Measurements from ENCODE around the gene NAV2. TPM values are rescaled to one million over a fixed set of nuclear protein-coding genes. Genes with fewer than 3 reads are reported as not detected.
A peak's percentile ranks its signal among the peaks of the same experiment; 100 is the strongest.

The NAV2 gene
- total RNA-seq, 1 experiment from 2014 or later, result 2.1 TPM

DNA sequence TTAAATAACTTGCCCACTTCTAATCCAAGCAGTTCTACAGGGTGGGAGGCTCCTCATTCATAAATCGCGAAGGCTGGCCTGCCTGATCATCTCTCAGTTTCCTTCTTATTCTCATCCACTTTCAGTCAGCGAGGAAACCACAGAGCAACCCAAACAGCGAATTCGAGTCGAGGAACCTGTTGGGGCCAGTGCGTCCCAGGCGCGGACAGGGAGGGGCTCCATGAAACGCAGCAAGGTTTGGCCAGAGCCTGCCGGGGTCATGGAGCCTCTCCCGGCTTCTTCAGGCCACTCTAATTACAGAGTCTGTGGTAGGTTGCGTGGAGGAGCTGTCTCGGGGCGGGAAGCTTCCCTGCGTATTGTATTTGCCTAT is 741 bp upstream of the NAV2 start:
- Histone ChIP-seq H3K27me3 (ENCODE audit: insufficient read depth, low read length) (no peaks in the 10 kb centered on the region), H3K79me2 (ENCODE audit: insufficient read depth, low read length) (no peaks in the 10 kb centered on the region), H3K9me2 (ENCODE audit: insufficient read depth) (no peaks in the 10 kb centered on the region), H3K36me3 (ENCODE audit: control insufficient read depth in 1 of 2, insufficient read depth in 2 of 2, low read length in 2 of 2) (no peaks in the 10 kb centered on the region), H3K9ac (ENCODE audit: low read length) (peak overlapping the region; percentile 63), H3K27ac (ENCODE audit: low read depth, low read length) (peak overlapping the region; percentile 50; the same call in 1 of the 2 replicates), H2AFZ (ENCODE audit: low read depth, low read length, poor library complexity, severe bottlenecking) (peak overlapping the region; percentile 87), H3K9me3 (ENCODE audit: control insufficient read depth in 1 of 2, insufficient read depth in 1 of 2, low read depth in 1 of 2, low read length in 2 of 2) (no peaks in the 10 kb centered on the region), H3K4me2 (ENCODE audit: low read length) (peak overlapping the region; percentile 89), H4K20me1 (ENCODE audit: insufficient read depth) (no peaks in the 10 kb centered on the region), H3K4me1 (ENCODE audit: control insufficient read depth in 1 of 2, insufficient read depth in 2 of 2, low read length in 2 of 2) (peaks cover 8 to 37% of the 10 kb centered on the region in 2 experiments), H3K4me3 (replicated peaks in 1 of 2; ENCODE audit: low read depth in 1 of 2, low read length in 2 of 2) (peak overlapping the region; percentile 45 to 61)
- ChIA-PET CTCF (no interaction called here), POLR2A (interaction anchor here (1.1 kb wide), 1 partner anchor 9 kb away, joined by 3 read pairs; no protein-coding TSS in a partner anchor), RAD21 (ENCODE audit: low non-redundant PET in 1 of 2, low total read pairs in 2 of 2, uncharacterized antibody in 2 of 2, unreplicated experiment in 2 of 2) (no interaction called here)
- DNase-seq (ENCODE audit: low read depth, low spot score) (no peak), ATAC-seq (peak; percentile 18)
- intact Hi-C loops (cut with micrococcal nuclease), result no loop called here
- TF ChIP-seq, protein P1, sequence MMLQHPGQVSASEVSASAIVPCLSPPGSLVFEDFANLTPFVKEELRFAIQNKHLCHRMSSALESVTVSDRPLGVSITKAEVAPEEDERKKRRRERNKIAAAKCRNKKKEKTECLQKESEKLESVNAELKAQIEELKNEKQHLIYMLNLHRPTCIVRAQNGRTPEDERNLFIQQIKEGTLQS (IDR thresholded peaks at IDR 0.05), result no peak
- no peak for TF ChIP-seq ZNF274 (IDR thresholded peaks at IDR 0.05; ENCODE audit: low read depth, low read length)
- no peak for TF ChIP-seq TCF7L2 (IDR thresholded peaks at IDR 0.05; ENCODE audit: borderline replicate concordance, extremely low read depth, insufficient read depth, insufficient read length)
- no peak for TF ChIP-seq SIN3A (IDR thresholded peaks at IDR 0.05; ENCODE audit: low read depth)
- TF ChIP-seq, protein P2, sequence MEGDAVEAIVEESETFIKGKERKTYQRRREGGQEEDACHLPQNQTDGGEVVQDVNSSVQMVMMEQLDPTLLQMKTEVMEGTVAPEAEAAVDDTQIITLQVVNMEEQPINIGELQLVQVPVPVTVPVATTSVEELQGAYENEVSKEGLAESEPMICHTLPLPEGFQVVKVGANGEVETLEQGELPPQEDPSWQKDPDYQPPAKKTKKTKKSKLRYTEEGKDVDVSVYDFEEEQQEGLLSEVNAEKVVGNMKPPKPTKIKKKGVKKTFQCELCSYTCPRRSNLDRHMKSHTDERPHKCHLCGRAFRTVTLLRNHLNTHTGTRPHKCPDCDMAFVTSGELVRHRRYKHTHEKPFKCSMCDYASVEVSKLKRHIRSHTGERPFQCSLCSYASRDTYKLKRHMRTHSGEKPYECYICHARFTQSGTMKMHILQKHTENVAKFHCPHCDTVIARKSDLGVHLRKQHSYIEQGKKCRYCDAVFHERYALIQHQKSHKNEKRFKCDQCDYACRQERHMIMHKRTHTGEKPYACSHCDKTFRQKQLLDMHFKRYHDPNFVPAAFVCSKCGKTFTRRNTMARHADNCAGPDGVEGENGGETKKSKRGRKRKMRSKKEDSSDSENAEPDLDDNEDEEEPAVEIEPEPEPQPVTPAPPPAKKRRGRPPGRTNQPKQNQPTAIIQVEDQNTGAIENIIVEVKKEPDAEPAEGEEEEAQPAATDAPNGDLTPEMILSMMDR (IDR thresholded peaks at IDR 0.05 in 2 of 3, conservative IDR thresholded peaks at IDR 0.05 in 1 of 3; ENCODE audit: borderline replicate concordance in 1 of 3, insufficient read depth in 1 of 3, low read depth in 2 of 3, low read length in 2 of 3), result no peak
- no peak for TF ChIP-seq YY1 (IDR thresholded peaks at IDR 0.05; ENCODE audit: extremely low read depth, insufficient replicate concordance, low read depth, low read length)
- no peak for TF ChIP-seq FOSL1 (IDR thresholded peaks at IDR 0.05; ENCODE audit: low read depth)
- TF ChIP-seq CEBPB (IDR thresholded peaks at IDR 0.05; ENCODE audit: low read depth), result no peak
- no peak for TF ChIP-seq JUND (IDR thresholded peaks at IDR 0.05)
- TF ChIP-seq EZH2phosphoT487 (IDR thresholded peaks at IDR 0.05; ENCODE audit: borderline replicate concordance), result no peak
- TF ChIP-seq SP1 (IDR thresholded peaks at IDR 0.05; ENCODE audit: low read depth), result no peak
- no peak for TF ChIP-seq POLR2AphosphoS5 (IDR thresholded peaks at IDR 0.05; ENCODE audit: low read depth, low read length)
- no peak for TF ChIP-seq POLR2A (IDR thresholded peaks at IDR 0.05; ENCODE audit: borderline replicate concordance, extremely low read depth, insufficient read depth, insufficient read length)
- BruUV-seq (replicated peaks), result no TSS peak

Measured in HCT116 (cell line).